GM21786 (cell line): ENCODE measurements around the gene CLDN25.

Experiments used
- ATAC-seq: cut with Tn5 transposase; IDR thresholded peaks from one replicate; pipeline ENCODE4 v1.9.1; 2021; ENCODE audit not compliant: unreplicated experiment

The CLDN25 gene

DNA sequence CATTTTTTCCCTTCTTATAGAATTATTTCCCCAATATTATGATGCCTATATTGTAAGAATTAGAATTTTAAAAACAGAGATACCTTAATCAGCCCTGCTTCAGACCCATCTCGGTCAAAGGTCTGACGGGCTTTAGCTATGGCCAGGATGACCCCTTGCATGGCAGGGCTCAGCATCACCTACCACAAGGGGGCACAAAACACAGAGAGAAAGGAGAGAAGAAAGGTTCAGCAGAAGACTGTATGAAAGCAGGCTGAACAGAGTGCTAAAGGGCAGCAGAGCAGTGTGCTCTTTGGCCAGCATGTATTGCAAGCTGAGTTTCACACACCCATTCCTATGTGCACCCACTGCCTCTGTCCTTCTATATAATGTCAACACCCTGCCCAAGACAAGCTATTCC lies 26.8 kb downstream of the CLDN25 start:
- peak; percentile 55 for ATAC-seq

DNA sequence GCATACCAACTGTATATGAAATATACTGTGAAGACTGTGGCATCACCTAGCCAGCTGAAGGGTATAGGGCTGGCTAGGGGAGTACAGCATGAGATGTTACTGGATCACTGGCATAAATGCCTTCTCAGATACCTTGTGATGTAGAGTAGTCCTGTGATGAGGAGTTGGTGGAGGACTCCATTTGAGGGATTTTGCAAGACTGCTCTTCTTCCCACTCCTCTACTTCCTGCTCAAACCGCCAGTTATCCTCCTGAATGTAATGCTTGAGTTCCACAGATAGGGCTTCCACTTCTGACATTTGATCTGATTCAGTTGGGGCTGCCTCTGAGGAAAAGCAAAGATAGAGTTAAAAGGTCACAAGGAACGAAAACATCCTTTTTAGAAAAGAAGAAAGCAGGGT lies 29.3 kb downstream of the CLDN25 start:
- ATAC-seq = no peak

DNA sequence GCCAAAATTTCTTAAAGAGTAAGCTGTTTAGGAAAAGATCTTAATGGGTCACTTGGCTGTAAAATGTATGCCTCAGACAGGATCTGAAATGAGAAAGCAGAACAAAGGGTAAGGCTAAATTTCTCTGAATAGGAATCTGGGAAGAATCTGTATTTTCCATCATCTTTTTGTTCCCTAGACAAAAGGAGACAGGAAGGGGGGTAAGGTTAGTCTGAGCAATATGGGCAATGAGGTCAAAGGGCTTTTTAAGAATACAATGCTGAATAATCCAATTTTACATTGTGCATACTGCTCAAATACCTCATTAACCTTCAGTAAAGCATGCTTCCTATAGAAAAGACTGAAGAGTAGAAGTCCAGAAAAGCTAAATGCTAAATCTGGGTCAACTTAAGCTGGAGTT lies 34.6 kb downstream of the CLDN25 start:
- ATAC-seq = no peak

DNA sequence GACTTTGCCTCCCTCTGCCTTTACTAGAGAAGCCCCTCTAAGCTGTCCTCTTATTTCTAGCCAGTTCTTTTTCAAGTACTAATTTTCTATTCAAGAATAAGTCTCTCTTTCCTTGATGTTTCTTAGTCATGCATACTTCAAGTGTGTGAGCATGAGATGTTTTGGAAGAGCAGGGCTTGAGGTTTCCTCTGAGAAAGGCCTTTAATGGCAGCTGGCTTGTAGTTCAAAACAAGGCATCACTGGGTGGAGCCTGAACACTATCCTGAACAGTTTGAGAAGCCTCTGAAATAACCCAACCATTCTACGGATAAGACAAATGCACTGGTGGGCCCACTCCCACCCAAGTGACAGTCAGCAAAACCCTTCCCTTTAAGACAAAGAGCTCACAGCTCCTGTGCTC lies 37.6 kb downstream of the CLDN25 start:
- ATAC-seq = no peak

DNA sequence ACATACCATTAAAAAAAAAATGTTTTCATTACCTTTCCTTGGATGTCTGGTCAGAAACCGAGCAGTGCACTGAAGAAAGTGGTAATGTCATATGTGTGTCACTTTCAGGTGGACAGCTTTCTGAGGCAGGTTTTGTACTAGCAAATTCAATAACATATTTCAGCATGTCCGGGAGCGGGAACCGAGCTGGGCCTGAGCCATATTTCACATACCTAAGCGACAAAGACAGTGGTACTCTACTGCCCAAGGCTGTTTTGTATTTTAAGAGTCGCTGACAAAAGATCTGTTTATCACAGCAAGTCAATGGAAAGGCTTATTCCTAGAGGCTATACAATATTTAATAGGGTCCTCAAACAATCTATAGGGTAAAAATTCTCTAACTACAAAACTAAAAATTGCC lies 38.0 kb downstream of the CLDN25 start:
- ATAC-seq = no peak

DNA sequence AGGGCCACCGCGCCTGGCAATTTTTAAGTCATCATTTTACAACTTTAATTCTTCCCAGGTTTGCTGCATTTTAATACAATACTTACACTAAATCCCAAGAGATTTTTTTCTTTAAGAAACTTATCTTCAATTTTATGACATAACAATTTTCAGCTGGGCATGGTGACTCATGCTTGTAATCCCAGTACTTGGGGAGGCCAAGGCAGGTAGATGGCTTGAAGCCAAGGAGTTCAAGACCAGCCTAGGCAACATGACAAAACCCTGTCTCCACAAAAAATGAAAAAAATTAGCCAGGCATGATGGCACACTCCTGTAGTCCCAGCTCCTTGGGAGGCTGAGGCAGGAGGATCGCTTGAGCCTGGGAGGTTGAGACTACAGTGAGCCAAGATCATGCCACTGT lies 38.8 kb downstream of the CLDN25 start:
- ATAC-seq = no peak

DNA sequence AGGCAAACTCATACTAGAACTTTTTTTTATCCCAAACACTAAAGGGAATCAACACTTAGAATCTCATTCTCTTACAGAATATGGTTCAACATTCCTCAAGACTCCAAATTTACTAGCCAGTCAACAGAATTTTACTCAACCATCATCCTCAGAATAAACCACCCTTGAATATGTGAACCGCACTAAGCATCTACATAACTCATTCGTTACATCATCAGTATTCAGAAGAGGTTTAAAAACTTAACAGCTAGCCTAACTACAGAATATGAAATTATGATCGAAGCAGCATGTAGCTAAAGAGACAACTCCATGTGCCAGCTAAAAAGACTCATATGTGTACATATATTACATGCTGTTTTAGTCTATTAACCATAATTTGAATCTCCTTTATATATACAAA lies 47.9 kb downstream of the CLDN25 start:
- ATAC-seq = no peak

DNA sequence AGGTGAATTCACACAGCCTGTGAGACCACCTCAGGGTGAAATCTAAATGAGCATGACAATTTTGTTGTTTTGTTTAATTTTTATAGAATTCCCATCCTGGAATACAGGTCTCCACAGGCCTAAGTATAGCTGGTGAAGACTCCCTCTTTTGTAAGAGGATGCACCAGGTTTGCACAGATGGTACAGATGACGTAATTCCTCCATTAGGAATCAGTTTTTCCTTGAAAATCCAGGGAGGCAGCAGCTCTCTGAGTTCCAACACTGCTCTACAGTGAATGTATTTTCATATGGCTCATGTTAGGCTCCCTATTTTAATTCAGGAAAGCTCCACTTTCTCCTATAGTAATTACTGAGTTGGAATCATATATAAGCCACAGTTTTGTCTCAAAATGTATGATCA lies 48.6 kb downstream of the CLDN25 start:
- no peak for ATAC-seq

DNA sequence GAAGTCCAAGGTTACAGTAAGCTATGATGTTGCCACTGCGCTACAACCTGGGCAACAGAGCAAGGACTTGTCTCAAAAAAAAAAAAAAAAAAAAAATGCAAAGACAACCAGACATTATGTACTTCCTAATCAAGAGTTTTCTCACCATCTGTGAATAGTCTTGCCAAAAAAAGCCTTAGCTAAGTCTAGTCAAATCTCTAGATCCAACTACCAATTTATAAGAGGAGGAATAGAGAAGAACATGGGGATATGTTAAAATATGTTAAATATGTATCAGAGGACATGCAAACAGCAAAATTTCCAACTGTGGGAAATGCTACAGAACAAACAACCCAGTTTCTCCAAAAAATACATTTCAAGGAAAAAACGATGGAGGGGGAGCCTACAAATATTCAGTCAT lies 50.2 kb downstream of the CLDN25 start:
- ATAC-seq = no peak
